Adipocyte (in vitro differentiated cells): Measurements from ENCODE around the gene ANKS1A.

Source experiments
- DNase-seq: peaks from one replicate; pipeline ENCODE4 v3.0.0-alpha.2; 2015; ENCODE audit warnings: low read depth
- H3K27me3 ChIP-seq: replicated peaks from 2 replicates; pipeline ENCODE4 v1.7.0; 2013; ENCODE audit warnings: mild to moderate bottlenecking, low read length, moderate library complexity; ENCODE audit not compliant: control insufficient read depth, insufficient read depth
- H3K36me3 ChIP-seq: 2 replicates; pipeline ENCODE4 v1.7.0; 2013; ENCODE audit warnings: low read length, mild to moderate bottlenecking, moderate library complexity; ENCODE audit not compliant: control insufficient read depth, insufficient read depth, severe bottlenecking
- H3K4me1 ChIP-seq: 2 replicates; pipeline ENCODE4 v1.7.0; 2013; ENCODE audit warnings: mild to moderate bottlenecking, low read length, moderate library complexity; ENCODE audit not compliant: control insufficient read depth, insufficient read depth
- H3K4me3 ChIP-seq: 2 replicates; pipeline ENCODE4 v1.7.0; 2013; ENCODE audit warnings: mild to moderate bottlenecking, low read length, moderate library complexity
- H3K9ac ChIP-seq: 2 replicates; pipeline ENCODE4 v1.7.0; 2013; ENCODE audit warnings: mild to moderate bottlenecking, low read length, moderate library complexity
- H3K9me3 ChIP-seq: 2 replicates; pipeline ENCODE4 v1.7.0; 2013; ENCODE audit warnings: mild to moderate bottlenecking, low read length, moderate library complexity; ENCODE audit not compliant: control insufficient read depth

Gene ANKS1A

DNA sequence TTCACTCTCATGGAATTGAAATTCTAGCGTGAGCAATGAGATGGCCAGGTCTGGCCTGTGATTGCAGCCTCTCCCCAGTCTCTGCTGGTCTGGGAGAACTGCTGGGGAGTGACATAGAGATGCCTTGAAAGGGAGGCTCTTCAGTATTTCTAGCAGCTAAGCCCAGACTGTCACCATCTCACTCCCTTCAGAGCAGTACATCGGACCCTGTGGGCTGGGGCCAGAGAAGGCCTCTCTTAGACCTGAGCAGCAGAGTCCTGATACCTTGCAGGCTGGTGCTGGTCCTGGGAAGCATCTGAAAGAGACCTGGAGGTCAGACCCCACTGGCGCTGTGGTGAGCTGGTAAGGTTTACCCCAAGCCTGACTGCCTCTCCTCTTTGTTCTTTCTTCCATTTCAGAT lies 164.6 kb downstream of the ANKS1A start:
- no peak for DNase-seq
- H3K9ac ChIP-seq: peak overlapping the region; percentile 8
- H3K4me1 ChIP-seq: peaks cover 34% of the 10 kb centered on the region
- H3K4me3 ChIP-seq: no peak overlapping the region
- H3K27me3 ChIP-seq: no peaks in the 10 kb centered on the region
- H3K9me3 ChIP-seq: no peaks in the 10 kb centered on the region
- peaks cover 6% of the 10 kb centered on the region for H3K36me3 ChIP-seq

DNA sequence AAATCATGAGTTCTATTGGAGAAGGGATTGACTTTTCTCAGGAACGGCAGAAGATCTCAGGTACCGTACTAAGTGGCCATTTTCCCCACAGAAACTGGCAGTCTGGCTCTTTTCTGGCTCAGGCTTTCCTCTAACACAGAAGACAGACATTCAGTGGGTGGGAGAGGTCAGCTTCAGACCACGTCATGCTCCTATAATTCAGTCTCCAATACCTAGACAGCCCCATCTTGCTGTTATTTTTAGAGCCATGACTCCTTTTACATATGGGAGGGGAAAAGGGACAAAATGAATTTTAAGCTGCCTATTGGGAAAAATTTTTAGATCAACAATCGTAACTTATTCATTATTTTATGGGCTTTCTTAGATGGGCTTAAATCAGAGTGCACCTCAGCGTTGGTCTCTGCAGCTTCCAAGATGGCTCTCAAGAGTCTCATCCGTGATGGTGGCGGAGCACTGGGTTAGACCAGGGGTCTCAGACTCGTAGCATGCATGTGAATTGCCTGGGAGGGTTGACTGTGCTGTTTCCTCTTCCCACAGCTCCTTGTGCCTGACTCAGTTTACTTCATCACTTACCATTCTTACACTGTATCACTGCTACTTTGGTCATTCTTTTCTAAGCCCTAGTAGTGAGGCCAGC lies 165.2 kb downstream of the ANKS1A start:
- H3K4me1 ChIP-seq: peaks cover 28% of the 10 kb centered on the region
- H3K9me3 ChIP-seq: no peaks in the 10 kb centered on the region
- no peak for DNase-seq
- H3K36me3 ChIP-seq: peaks cover 8% of the 10 kb centered on the region
- no peaks in the 10 kb centered on the region for H3K27me3 ChIP-seq
- H3K9ac ChIP-seq: no peak overlapping the region
- no peak overlapping the region for H3K4me3 ChIP-seq

DNA sequence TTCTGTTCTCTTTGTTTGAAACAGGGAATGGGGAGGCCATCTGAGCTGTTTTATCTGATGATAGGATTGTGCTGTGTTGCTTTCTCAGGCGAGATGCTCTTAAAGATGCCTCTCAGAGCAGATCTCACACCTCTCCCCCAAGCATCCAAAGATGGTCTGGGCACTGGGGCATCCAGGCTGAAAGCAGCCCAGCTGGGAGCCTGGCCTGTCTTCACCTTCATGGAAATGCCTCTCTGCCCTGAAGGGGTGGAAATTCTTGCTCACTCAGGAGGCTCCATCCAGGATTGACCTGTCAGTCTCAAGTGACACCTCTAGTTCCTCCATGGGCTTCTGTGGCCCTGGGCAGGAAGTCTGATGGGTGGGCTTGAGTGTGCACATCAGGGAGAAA lies 165.7 kb downstream of the ANKS1A start:
- H3K4me1 ChIP-seq: peaks cover 23% of the 10 kb centered on the region

DNA sequence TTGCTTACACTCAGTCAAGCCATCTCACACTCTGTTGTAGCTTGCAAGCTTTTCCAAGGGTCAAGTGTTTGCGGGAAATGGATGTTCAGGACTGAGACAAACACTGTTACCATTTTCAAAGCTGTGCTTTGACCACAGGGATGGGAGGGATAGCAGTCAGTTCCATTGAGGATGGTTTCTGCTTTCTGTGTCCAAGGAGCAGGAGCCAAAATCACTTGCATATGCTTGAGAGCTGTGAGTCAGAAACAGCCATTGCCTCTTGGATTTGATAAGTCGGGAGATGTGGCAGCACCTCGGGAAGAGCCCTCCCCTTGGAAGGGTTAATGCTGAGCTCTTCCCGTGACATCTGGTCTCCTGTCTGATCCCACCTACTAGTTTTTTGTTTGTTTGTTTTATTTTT lies 166.8 kb downstream of the ANKS1A start:
- peaks cover 17% of the 10 kb centered on the region for H3K36me3 ChIP-seq
- no peaks in the 10 kb centered on the region for H3K9me3 ChIP-seq
- no peaks in the 10 kb centered on the region for H3K27me3 ChIP-seq
- no peak overlapping the region for H3K9ac ChIP-seq
- peaks cover 12% of the 10 kb centered on the region for H3K4me1 ChIP-seq
- DNase-seq: no peak
- no peak overlapping the region for H3K4me3 ChIP-seq

More for the DNA sequence above, 165.7 kb downstream of the ANKS1A start:
- H3K27me3 ChIP-seq: no peaks in the 10 kb centered on the region
- no peak overlapping the region for H3K9ac ChIP-seq
- no peaks in the 10 kb centered on the region for H3K9me3 ChIP-seq
- no peak overlapping the region for H3K4me3 ChIP-seq
- H3K36me3 ChIP-seq: peaks cover 8% of the 10 kb centered on the region
- DNase-seq: no peak

GRCh38 chr6:35056952-35057351 lies 167.9 kb downstream of the ANKS1A start:
- DNase-seq: no peak
- Histone ChIP-seq H3K9ac (no peak overlapping the region), H3K4me3 (no peak overlapping the region), H3K4me1 (peaks cover 12% of the 10 kb centered on the region), H3K27me3 (no peaks in the 10 kb centered on the region), H3K9me3 (no peaks in the 10 kb centered on the region), H3K36me3 (peaks cover 22% of the 10 kb centered on the region)

DNA sequence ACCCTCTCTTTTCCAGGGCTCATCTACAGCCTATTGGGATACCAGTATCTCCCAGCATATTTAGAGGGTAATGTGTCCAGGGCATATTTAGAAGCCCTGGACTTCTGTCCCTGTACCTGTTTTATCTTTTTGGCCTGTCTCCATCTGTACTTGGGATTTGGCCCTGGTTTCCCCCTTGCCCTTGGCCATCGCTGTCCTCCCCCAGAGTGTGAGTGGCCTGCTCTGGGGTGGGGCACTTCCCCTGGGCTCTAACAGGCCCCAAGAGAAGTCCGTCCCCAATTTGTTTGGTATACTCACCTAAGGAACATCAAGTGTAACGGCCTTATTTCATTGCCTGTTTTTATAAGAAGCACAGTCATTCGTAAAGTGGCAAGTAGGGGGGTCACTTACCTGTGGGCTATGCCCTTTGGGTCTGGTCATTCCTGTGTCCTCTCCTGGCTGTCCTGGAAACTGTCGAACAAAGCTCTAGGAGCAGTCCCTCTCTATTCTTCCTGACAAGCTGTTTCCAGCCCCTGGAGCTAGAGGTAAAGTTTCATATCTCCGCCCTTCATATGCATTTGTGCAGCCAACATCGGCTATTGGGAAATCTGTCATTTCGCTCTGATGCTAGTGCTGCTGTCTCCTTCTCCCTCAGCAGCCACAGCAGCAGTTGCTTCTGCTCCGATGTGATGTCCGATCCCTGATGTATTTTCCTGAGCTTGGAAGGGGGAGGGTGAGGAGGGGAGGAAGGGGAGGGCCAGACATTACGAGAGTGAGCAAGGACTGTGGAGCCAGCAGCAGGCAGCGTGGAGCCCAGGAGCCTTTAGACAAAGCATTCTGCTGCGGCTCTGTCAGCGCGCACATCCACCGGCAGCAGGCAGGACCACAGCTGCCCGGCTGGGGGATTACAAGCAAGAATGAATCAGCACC lies 168.6 kb downstream of the ANKS1A start:
- DNase-seq: no peak
- no peak overlapping the region for H3K4me3 ChIP-seq
- H3K4me1 ChIP-seq: peaks cover 9% of the 10 kb centered on the region
- H3K27me3 ChIP-seq: no peaks in the 10 kb centered on the region
- H3K9me3 ChIP-seq: no peaks in the 10 kb centered on the region
- peaks cover 26% of the 10 kb centered on the region for H3K36me3 ChIP-seq
- no peak overlapping the region for H3K9ac ChIP-seq

- no peak for DNase-seq
- Histone ChIP-seq H3K9me3 (no peaks in the 10 kb centered on the region), H3K4me1 (peaks cover 2% of the 10 kb centered on the region), H3K9ac (no peak overlapping the region), H3K4me3 (no peak overlapping the region), H3K27me3 (no peaks in the 10 kb centered on the region), H3K36me3 (peaks cover 26% of the 10 kb centered on the region)
Observed at GRCh38 chr6:35058358-35058675, 169.3 kb downstream of the ANKS1A start.

GRCh38 chr6:35058865-35059522 lies 169.9 kb downstream of the ANKS1A start:
- no peak for DNase-seq
- no peaks in the 10 kb centered on the region for H3K4me1 ChIP-seq
- H3K27me3 ChIP-seq: no peaks in the 10 kb centered on the region
- no peaks in the 10 kb centered on the region for H3K9me3 ChIP-seq
- H3K4me3 ChIP-seq: no peak overlapping the region
- peaks cover 26% of the 10 kb centered on the region for H3K36me3 ChIP-seq
- no peak overlapping the region for H3K9ac ChIP-seq

- no peak for DNase-seq
- H3K36me3 ChIP-seq: peaks cover 26% of the 10 kb centered on the region
- H3K27me3 ChIP-seq: no peaks in the 10 kb centered on the region
- no peaks in the 10 kb centered on the region for H3K4me1 ChIP-seq
- H3K4me3 ChIP-seq: no peak overlapping the region
- H3K9me3 ChIP-seq: no peaks in the 10 kb centered on the region
- H3K9ac ChIP-seq: no peak overlapping the region
Observed at GRCh38 chr6:35059596-35060345, 170.7 kb downstream of the ANKS1A start.

DNA sequence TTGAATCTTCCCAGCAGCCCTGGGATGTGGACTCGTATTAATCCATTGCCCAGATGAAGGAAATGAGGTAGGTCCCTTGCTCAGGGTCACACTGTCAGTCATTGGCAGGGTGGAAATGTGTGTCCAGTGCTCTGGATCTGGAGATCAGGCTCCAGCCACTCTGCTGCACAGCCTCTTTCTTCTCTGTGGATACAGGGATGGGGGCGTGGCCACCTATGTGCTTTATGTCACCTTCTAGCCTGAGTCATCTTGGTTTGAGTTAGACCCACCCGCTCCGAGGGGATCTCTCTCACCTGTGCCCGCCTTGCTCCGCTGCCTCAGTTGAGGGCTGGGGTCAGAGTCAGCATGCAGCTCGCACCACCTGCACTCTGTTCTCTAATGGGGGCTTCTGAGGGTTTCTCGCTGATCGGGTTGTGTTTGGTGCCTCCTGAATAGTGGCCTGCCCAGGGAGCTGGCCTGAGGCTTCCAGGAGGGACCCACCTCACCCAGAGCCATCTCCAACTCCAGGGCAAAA lies 172.1 kb downstream of the ANKS1A start:
- H3K36me3 ChIP-seq: peaks cover 29% of the 10 kb centered on the region
- H3K27me3 ChIP-seq: no peaks in the 10 kb centered on the region
- H3K4me1 ChIP-seq: no peaks in the 10 kb centered on the region
- no peak overlapping the region for H3K9ac ChIP-seq
- H3K9me3 ChIP-seq: no peaks in the 10 kb centered on the region
- DNase-seq: no peak
- no peak overlapping the region for H3K4me3 ChIP-seq
